ENCODE results near the gene PROSER1.
"Not testable (repeated sequence)": the region's sequence is repeated elsewhere in the genome, so short reads cannot be mapped to it uniquely, and the experiment has no call there.

PROSER1 gene

GRCh38 chr13:39023316-39023715 lies 14.6 kb downstream of the PROSER1 start:
- DNase-seq, result no peak

GRCh38 chr13:39020853-39021462 lies 16.9 kb downstream of the PROSER1 start:
- DNase-seq, result no peak

GRCh38 chr13:39016787-39017186 lies 21.1 kb downstream of the PROSER1 start:
- no peak for DNase-seq

- DNase-seq, result no peak
These were observed 21.8 kb downstream of the PROSER1 start for GRCh38 chr13:39016087-39016486.

GRCh38 chr13:39013462-39013861 lies 24.4 kb downstream of the PROSER1 start:
- DNase-seq, result no peak

GRCh38 chr13:39012608-39013007 lies 25.3 kb downstream of the PROSER1 start:
- no peak for DNase-seq

GRCh38 chr13:39006371-39007111 lies 31.3 kb downstream of the PROSER1 start:
- not testable (repeated sequence) for DNase-seq

GRCh38 chr13:38998739-38999138 lies 39.1 kb downstream of the PROSER1 start:
- DNase-seq, result no peak

- no peak for DNase-seq
These were observed 44.5 kb downstream of the PROSER1 start for GRCh38 chr13:38993381-38993780.

- no peak for DNase-seq
These were observed 47.2 kb downstream of the PROSER1 start, which contains the start of gene STOML3 for GRCh38 chr13:38990693-38991092. Gene STOML3, minus strand, starts transcription at chr13:38990831. Its CDS starts 110 bp downstream, at chr13:38990721.

- no peak for DNase-seq
These were observed 56.8 kb downstream of the PROSER1 start for GRCh38 chr13:38981096-38981495.

GRCh38 chr13:38980750-38981078 lies 57.2 kb downstream of the PROSER1 start:
- no peak for DNase-seq

- no peak for DNase-seq
These were observed 57.8 kb downstream of the PROSER1 start for GRCh38 chr13:38979891-38980749.

- DNase-seq, result no peak
These were observed 67.4 kb downstream of the PROSER1 start for GRCh38 chr13:38970380-38971051.

- no peak for DNase-seq
These were observed 68.7 kb downstream of the PROSER1 start for GRCh38 chr13:38969187-38969586.

GRCh38 chr13:38967446-38967845 lies 70.4 kb downstream of the PROSER1 start:
- no peak for DNase-seq

GRCh38 chr13:38965281-38965680 lies 72.6 kb downstream of the PROSER1 start:
- DNase-seq, result no peak

GRCh38 chr13:38960175-38960574 lies 77.7 kb downstream of the PROSER1 start:
- no peak for DNase-seq

Data from activated T-cell treated with anti-CD3 and anti-CD28 coated beads for 4 hours (primary cell).